GM12878 (cell line): Measurements from ENCODE around the gene CHST4. TPM values are rescaled to one million over a fixed set of nuclear protein-coding genes. Genes with fewer than 3 reads are reported as not detected.
"Not testable (repeated sequence)": the region's sequence is repeated elsewhere in the genome, so short reads cannot be mapped to it uniquely, and the experiment has no call there.

ENCODE experiments used
- ATAC-seq: fragments of 200-7000 bp; cut with Tn5 transposase; 3 replicates; pipeline ENCODE4 v1.9.1; 2020; ENCODE audit warnings: mild to moderate bottlenecking, moderate library complexity
- BruUV-seq: library from RNA; stranded (reverse); fragments of 400-500 nt; replicated peaks from 2 replicates; lab custom pipeline; 2021; lab: Mats Ljungman, UMichigan
- CTCF ChIA-PET: fragments of 300-600 bp; sonication (Branson Sonifier 250); formaldehyde crosslinking; extraction: SDS; loops from one replicate; lab custom pipeline; 2021; ENCODE audit warnings: inconsistent platforms; lab: Yijun Ruan, JAX
- POLR2A ChIA-PET: fragments of 350-600 bp; formaldehyde crosslinking; extraction: SDS; loops from one replicate; lab custom pipeline; 2021; ENCODE audit warnings: inconsistent platforms; lab: Charles Lee
- RAD21 ChIA-PET: fragments of 300-600 bp; sonication (Branson Sonifier 250); formaldehyde crosslinking; loops from one replicate; lab custom pipeline; 2023; ENCODE audit warnings: antibody characterized with exemption; ENCODE audit not compliant: unreplicated experiment; lab: Charles Lee
- SMC1A ChIA-PET: fragments of 300-600 bp; sonication (Branson Sonifier 250); formaldehyde crosslinking; loops from one replicate; lab custom pipeline; 2023; ENCODE audit not compliant: unreplicated experiment, uncharacterized antibody; lab: Charles Lee
- DNase-seq: peaks from one replicate; pipeline ENCODE4 v3.0.0-alpha.2; 2011; ENCODE audit warnings: low read depth, low spot score
- FAIRE-seq: peaks from 3 replicates; lab custom pipeline; 2011; peaks lifted over from hg19 to GRCh38; lab: Jason Lieb, UNC
- H2AFZ ChIP-seq: 2 replicates; pipeline ENCODE4 v1.6.0; 2011; ENCODE audit warnings: low read depth, low read length, control low read depth; ENCODE audit not compliant: control insufficient read depth
- H3K27ac ChIP-seq: 2 replicates; pipeline ENCODE4 v1.5.1; 2011; ENCODE audit warnings: control low read depth; ENCODE audit not compliant: control insufficient read depth, insufficient read depth
- H3K27me3 ChIP-seq, 2 experiments: replicated peaks in 1 of 2; 2 replicates each; pipeline versions ENCODE4 v1.6.0 to v1.6.1; 2011; ENCODE audit warnings: low read length in 1 of 2; ENCODE audit not compliant: control insufficient read depth in 2 of 2, insufficient read depth in 2 of 2
- H3K36me3 ChIP-seq, 2 experiments: 2 replicates each; pipeline ENCODE4 v1.5.1; 2011; ENCODE audit warnings: low read length in 1 of 2; ENCODE audit not compliant: control insufficient read depth in 2 of 2, insufficient read depth in 2 of 2
- H3K4me1 ChIP-seq: 2 replicates; pipeline ENCODE4 v1.6.1; 2011; ENCODE audit warnings: mild to moderate bottlenecking, low read length, moderate library complexity, mixed read lengths; ENCODE audit not compliant: control insufficient read depth, insufficient read depth
- H3K4me2 ChIP-seq: 2 replicates; pipeline ENCODE4 v1.6.0; 2011; ENCODE audit warnings: control low read depth; ENCODE audit not compliant: control insufficient read depth, insufficient read depth
- H3K4me3 ChIP-seq: fragments of 200-600 bp; sonication (generic); 2 replicates; pipeline ENCODE4 v1.5.1; 2016
- H3K79me2 ChIP-seq: 2 replicates; pipeline ENCODE4 v1.6.0; 2011; ENCODE audit warnings: low read length; ENCODE audit not compliant: control insufficient read depth, insufficient read depth
- H3K9ac ChIP-seq: 2 replicates; pipeline ENCODE4 v1.8.0; 2011; ENCODE audit warnings: low read length, control low read depth, mixed read lengths; ENCODE audit not compliant: control insufficient read depth, insufficient read depth
- H3K9me3 ChIP-seq: replicated peaks from 3 replicates; pipeline ENCODE4 v1.5.1; 2011; ENCODE audit warnings: mild to moderate bottlenecking, low read length; ENCODE audit not compliant: control insufficient read depth, insufficient read depth
- H4K20me1 ChIP-seq: 2 replicates; pipeline ENCODE4 v1.6.0; 2011; ENCODE audit not compliant: control insufficient read depth, insufficient read depth
- ASH2L ChIP-seq: fragments of 300-600, 200-600 bp; sonication (generic); IDR thresholded peaks from 2 replicates; pipeline ENCODE4 v1.6.1; 2017; ENCODE audit warnings: low read depth, mild to moderate bottlenecking, borderline replicate concordance
- CREB1 ChIP-seq: IDR thresholded peaks from 2 replicates; pipeline ENCODE4 v1.6.1; 2012; ENCODE audit warnings: low read depth, mild to moderate bottlenecking, inconsistent platforms
- GABPA ChIP-seq: IDR thresholded peaks from 2 replicates; pipeline ENCODE4 v1.6.1; 2014; ENCODE audit warnings: antibody characterized with exemption, low read depth, mild to moderate bottlenecking, inconsistent platforms
- HCFC1 ChIP-seq: fragments of 150-350 bp; IDR thresholded peaks from 2 replicates; pipeline ENCODE4 v1.6.1; 2014; ENCODE audit warnings: low read length
- HDAC2 ChIP-seq: fragments of 200-600 bp; sonication (generic); IDR thresholded peaks from 2 replicates; pipeline ENCODE4 v1.6.1; 2017
- IRF4 ChIP-seq: IDR thresholded peaks from 2 replicates; pipeline ENCODE4 v1.6.1; 2011; ENCODE audit warnings: low read depth, low read length
- LARP7 ChIP-seq: fragments of 450-650 bp; IDR thresholded peaks from 2 replicates; pipeline ENCODE4 v1.6.1; 2017; ENCODE audit warnings: mild to moderate bottlenecking
- MYB ChIP-seq: fragments of 150-350 bp; IDR thresholded peaks from 2 replicates; pipeline ENCODE4 v1.6.1; 2014; ENCODE audit warnings: mild to moderate bottlenecking, low read depth, low read length, borderline replicate concordance
- PAX5 ChIP-seq: IDR thresholded peaks from 2 replicates; pipeline ENCODE4 v1.6.1; 2011; ENCODE audit warnings: low read depth, low read length, borderline replicate concordance
- RAD21 ChIP-seq: IDR thresholded peaks from 2 replicates; pipeline ENCODE4 v1.6.1; 2011; ENCODE audit warnings: mild to moderate bottlenecking, low read depth, low read length, moderate library complexity; ENCODE audit not compliant: insufficient read depth
- RAD51 ChIP-seq: fragments of 450-650 bp; IDR thresholded peaks from 2 replicates; pipeline ENCODE4 v1.6.1; 2016; ENCODE audit warnings: moderate library complexity, mild to moderate bottlenecking, inconsistent platforms
- RCOR1 ChIP-seq: conservative IDR thresholded peaks from 2 replicates; pipeline ENCODE4 v1.6.1; 2012; ENCODE audit warnings: low read depth, low read length, improper control_type of control experiment
- WGBS: methylation state at CpG from one replicate; pipeline ENCODE4 v1.1.6; 2016; ENCODE audit warnings: low lambda C conversion rate; ENCODE audit not compliant: insufficient replicate concordance, insufficient coverage; ENCODE audit errors: missing lambda C conversion rate; 5-methylcytosine and 5-hydroxymethylcytosine counted together
- in situ Hi-C: fragments of 300-500 bp; cut with MboI; formaldehyde crosslinking; loops from 9 replicates; pipeline ENCODE4 v1.14.3; 2018; ENCODE audit warnings: mixed read lengths
- intact Hi-C: fragments of 100-400 bp; cut with micrococcal nuclease; formaldehyde crosslinking; loops from one replicate; pipeline ENCODE4 v1.14.2; 2022; ENCODE audit not compliant: unreplicated experiment
- polyA plus RNA-seq, 11 experiments: library from polyadenylated mRNA; depleted of rRNA in 4 of 11; unstranded in 6 of 11; stranded (reverse) in 5 of 11; fragments of >200 nt; fragmentation: Nextera tagmentation in 4 of 11; fragmentation: Illumina TruSeq in 1 of 11; extraction: Ambion mirVana in 4 of 11; extraction: Trizol in 1 of 11; gene quantifications; 1 replicate in 1 of 11; 2 replicates in 10 of 11; pipeline versions ENCODE4 v1.2.1 to v1.2.3, GENCODE V29; 2011 to 2016; ENCODE audit warnings: inconsistent platforms in 2 of 11, missing spikeins in 2 of 11, low read depth in 1 of 11
- total RNA-seq, 4 experiments: library from RNA; depleted of rRNA in 3 of 4; stranded (reverse); fragments of >200 nt in 3 of 4; fragmentation: Illumina TruSeq in 1 of 4; extraction: Trizol in 1 of 4; gene quantifications; 2 replicates each; pipeline versions ENCODE4 v1.2.1 to v1.2.3, GENCODE V29; 2013 to 2021
- TF ChIP-seq, protein P1 (sequence below): fragments of 450-650 bp; IDR thresholded peaks from 2 replicates; pipeline ENCODE4 v1.6.1; 2016; ENCODE audit warnings: mild to moderate bottlenecking

The CHST4 gene
- total and polyA plus RNA-seq, 10 of the 15 experiments (the other 5 are each of a cell fraction or from before 2014, with no cell fraction given), result 0.10 to 1.7 (median 0.79) TPM

GRCh38 chr16:71504051-71504450 is 22.2 kb upstream of the CHST4 start:
- POLR2A ChIA-PET, H3K9ac ChIP-seq, H4K20me1 ChIP-seq, SMC1A ChIA-PET, ATAC-seq, H3K4me3 ChIP-seq, H3K4me2 ChIP-seq, H3K27me3 ChIP-seq, H2AFZ ChIP-seq, H3K79me2 ChIP-seq, DNase-seq, H3K36me3 ChIP-seq, H3K4me1 ChIP-seq, intact Hi-C loops, RAD21 ChIA-PET, H3K9me3 ChIP-seq, BruUV-seq, H3K27ac ChIP-seq, FAIRE-seq: not testable (repeated sequence)
- WGBS, result 35% methylated on average over 7 of the region's 7 CpGs
- CTCF ChIA-PET, result interaction anchor here (0.6 to 8.8 kb wide), 3 partner anchors 33 to 109 kb away, joined by 3 to 134 read pairs (median 3); no protein-coding TSS in a partner anchor
- in situ Hi-C loops, result loop anchor here (5.0 kb wide), 1 partner anchor 108 kb away; no protein-coding TSS in a partner anchor

- no TSS peak for BruUV-seq
- no peak for TF ChIP-seq CREB1
- no peak for TF ChIP-seq PAX5
- no peak for TF ChIP-seq RCOR1
- TF ChIP-seq, protein P1, sequence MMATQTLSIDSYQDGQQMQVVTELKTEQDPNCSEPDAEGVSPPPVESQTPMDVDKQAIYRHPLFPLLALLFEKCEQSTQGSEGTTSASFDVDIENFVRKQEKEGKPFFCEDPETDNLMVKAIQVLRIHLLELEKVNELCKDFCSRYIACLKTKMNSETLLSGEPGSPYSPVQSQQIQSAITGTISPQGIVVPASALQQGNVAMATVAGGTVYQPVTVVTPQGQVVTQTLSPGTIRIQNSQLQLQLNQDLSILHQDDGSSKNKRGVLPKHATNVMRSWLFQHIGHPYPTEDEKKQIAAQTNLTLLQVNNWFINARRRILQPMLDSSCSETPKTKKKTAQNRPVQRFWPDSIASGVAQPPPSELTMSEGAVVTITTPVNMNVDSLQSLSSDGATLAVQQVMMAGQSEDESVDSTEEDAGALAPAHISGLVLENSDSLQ, result no peak
- TF ChIP-seq HDAC2, result no peak
- no peak for TF ChIP-seq RAD21
- no peak for TF ChIP-seq IRF4
- TF ChIP-seq HCFC1, result no peak
- TF ChIP-seq MYB, result no peak
- no peak for TF ChIP-seq GABPA
- no peak for TF ChIP-seq RAD51
- no peak for TF ChIP-seq LARP7
- TF ChIP-seq ASH2L, result no peak
- Histone ChIP-seq H3K9ac (no peak overlapping the region), H2AFZ (no peak overlapping the region), H3K9me3 (no peaks in the 10 kb centered on the region), H4K20me1 (no peaks in the 10 kb centered on the region), H3K36me3 (no peaks in the 10 kb centered on the region), H3K4me1 (no peaks in the 10 kb centered on the region), H3K4me3 (no peak overlapping the region), H3K27ac (no peak overlapping the region), H3K79me2 (no peaks in the 10 kb centered on the region), H3K4me2 (no peak overlapping the region), H3K27me3 (no peaks in the 10 kb centered on the region)
- SMC1A ChIA-PET, result no interaction called here
- RAD21 ChIA-PET, result no interaction called here
- POLR2A ChIA-PET, result no interaction called here
- intact Hi-C loops, result no loop called here
- in situ Hi-C loops, result loop anchor here (5.0 kb wide), 1 partner anchor 107 kb away; no protein-coding TSS in a partner anchor
- no peak for ATAC-seq
- no peak for DNase-seq
- 94% methylated on average over 5 of the region's 5 CpGs for WGBS
- CTCF ChIA-PET, result interaction anchor here (1.0 kb wide), 1 partner anchor 104 kb away, joined by 3 read pairs; no protein-coding TSS in a partner anchor
- no peak for FAIRE-seq
Observed at GRCh38 chr16:71504901-71505300, 21.3 kb upstream of the CHST4 start.
